H1 (cell line): ENCODE results near the gene ADD1. TPM values are rescaled to one million over a fixed set of nuclear protein-coding genes. Genes with fewer than 3 reads are reported as not detected.

Experiments
- ATF2 ChIP-seq: IDR thresholded peaks from 2 replicates; pipeline ENCODE4 v1.6.1; 2012; ENCODE audit warnings: low read length, inconsistent platforms
- BRCA1 ChIP-seq: IDR thresholded peaks from 2 replicates; pipeline ENCODE4 v1.6.1; 2012; ENCODE audit warnings: low read depth, low read length, improper control_type of control experiment
- CTCF ChIP-seq, 3 experiments: IDR thresholded peaks; 1 replicate in 2 of 3; 2 replicates in 1 of 3; pipeline versions ENCODE4 v1.5.1 to v1.6.1; 2011; ENCODE audit warnings: low read length in 3 of 3, mild to moderate bottlenecking in 3 of 3, inconsistent platforms in 2 of 3, low read depth in 1 of 3, moderate library complexity in 1 of 3; ENCODE audit not compliant: insufficient read depth in 1 of 3; ENCODE audit errors: control extremely low read depth in 1 of 3
- HDAC2 ChIP-seq, 2 experiments: fragments of 300-600 bp in 1 of 2; sonication (generic) in 1 of 2; IDR thresholded peaks; 2 replicates each; pipeline ENCODE4 v1.6.1; 2011 to 2012; ENCODE audit warnings: low read depth in 2 of 2, low read length in 2 of 2, mild to moderate bottlenecking in 2 of 2, moderate library complexity in 2 of 2, borderline replicate concordance in 1 of 2, inconsistent platforms in 1 of 2
- KDM1A ChIP-seq: fragments of 200-600, 300-600 bp; sonication (generic); IDR thresholded peaks from 2 replicates; pipeline ENCODE4 v1.7.1; 2016; ENCODE audit warnings: mild to moderate bottlenecking, low read length, borderline replicate concordance
- RXRA ChIP-seq: IDR thresholded peaks from 2 replicates; pipeline ENCODE4 v1.6.1; 2011; ENCODE audit warnings: low read depth, mild to moderate bottlenecking, low read length, moderate library complexity; ENCODE audit not compliant: insufficient read depth
- TAF7 ChIP-seq: optimal IDR thresholded peaks from 2 replicates; pipeline ENCODE3; 2011; ENCODE audit warnings: low read depth, mild to moderate bottlenecking, inconsistent platforms, low read length, moderate library complexity, borderline replicate concordance
- polyA plus RNA-seq, 7 experiments: library from polyadenylated mRNA; depleted of rRNA in 3 of 7; stranded (reverse) in 5 of 7; unstranded in 2 of 7; fragments of >200 nt in 5 of 7; fragments of 200-250 nt in 2 of 7; gene quantifications; 1 replicate in 5 of 7; 2 replicates in 1 of 7; 4 replicates in 1 of 7; pipeline versions ENCODE4 v1.2.1 to v1.2.3, GENCODE V29; 2011 to 2013; ENCODE audit warnings: missing spikeins in 2 of 7, mixed read lengths in 2 of 7
- total RNA-seq: library from RNA; stranded (reverse); fragmentation: NEBNext Ultra II Directional; extraction: Animal tissue kit (Norgen Biotek cat#: 25700); gene quantifications from 2 replicates; pipeline ENCODE4 v1.2.1, GENCODE V29; 2021

ADD1 gene
- total and polyA plus RNA-seq, 2 of the 8 experiments (the other 6 are each of a cell fraction or from before 2014, with no cell fraction given): 113 to 143 TPM

- TF ChIP-seq TAF7 (no peak), RXRA (no peak), CTCF (IDR thresholded peaks at IDR 0.05; ENCODE audit: control extremely low read depth in 1 of 3, insufficient read depth in 1 of 3, low read depth in 1 of 3, low read length in 3 of 3) (no peak), BRCA1 (no peak), KDM1A (no peak), ATF2 (no peak), HDAC2 (IDR thresholded peaks at IDR 0.05; ENCODE audit: borderline replicate concordance in 1 of 2, low read depth in 2 of 2, low read length in 2 of 2) (no peak)
- TF ChIP-seq, all 59 proteins: peak for 0
These were observed 18.2 kb downstream of the ADD1 start (continued) for GRCh38 chr4:2861631-2862436.
